Thyroid gland (tissue), 4 donors: Measurements from ENCODE around the gene CGN. TPM values are rescaled to one million over a fixed set of nuclear protein-coding genes. Genes with fewer than 3 reads are reported as not detected.

Experiments used
- DNase-seq, 2 donors: peaks; one replicate each; pipeline ENCODE4 v3.0.0-alpha.2; 2019
- H3K27ac ChIP-seq, 3 donors: fragments of 200-600 bp; sonication (generic); 1 replicate in 2 of 3; 2 replicates in 1 of 3; pipeline ENCODE4 v1.5.1; 2016 to 2019; ENCODE audit warnings: mild to moderate bottlenecking in 1 of 3, moderate library complexity in 1 of 3
- H3K27me3 ChIP-seq: fragments of 200-600 bp; sonication (generic); one replicate; pipeline ENCODE4 v1.5.1; 2019
- H3K36me3 ChIP-seq, 2 donors: fragments of 200-600 bp; sonication (generic); one replicate each; pipeline ENCODE4 v1.5.1; 2016 to 2019
- H3K4me1 ChIP-seq, 2 donors: fragments of 200-600 bp; sonication (generic); one replicate each; pipeline ENCODE4 v1.5.1; 2017 to 2019
- H3K4me3 ChIP-seq, 3 donors: fragments of 200-600 bp; sonication (generic); replicated peaks in 1 of 3; 1 replicate in 2 of 3; 2 replicates in 1 of 3; pipeline ENCODE4 v1.5.1; 2016; ENCODE audit warnings: mild to moderate bottlenecking in 1 of 3
- H3K9me3 ChIP-seq: fragments of 200-600 bp; sonication (generic); one replicate; pipeline ENCODE4 v1.5.1; 2017
- CTCF ChIP-seq, 6 experiments: fragments of 200-600 bp in 3 of 6; fragments of 450-650 bp in 3 of 6; sonication (generic) in 3 of 6; IDR thresholded peaks; one replicate each; pipeline ENCODE4 v1.5.1; 2016 to 2019; ENCODE audit warnings: antibody characterized with exemption in 6 of 6, mild to moderate bottlenecking in 2 of 6, inconsistent platforms in 1 of 6, moderate library complexity in 1 of 6
- POLR2A ChIP-seq, 2 donors: fragments of 450-650 bp; IDR thresholded peaks; one replicate each; pipeline ENCODE4 v1.6.1; 2017; ENCODE audit warnings: antibody characterized with exemption in 2 of 2, mild to moderate bottlenecking in 2 of 2, moderate library complexity in 1 of 2
- WGBS, 2 donors: methylation state at CpG; one replicate each; pipeline ENCODE4 v1.1.5; 2017; 5-methylcytosine and 5-hydroxymethylcytosine counted together
- intact Hi-C: fragments of 100-400 bp; cut with DNase I; formaldehyde crosslinking; loops from one replicate; pipeline ENCODE4 v1.15.1; 2023
- total RNA-seq, 4 donors: library from RNA; depleted of rRNA; stranded (reverse); fragments of >200 nt; gene quantifications; one replicate each; pipeline ENCODE4 v1.2.3, GENCODE V29; 2016

Gene CGN
- total RNA-seq, 4 donors from 2014 or later: 7.7 to 14.9 (median 8.7) TPM

- H3K9me3 ChIP-seq: no peaks in the 10 kb centered on the region
- intact Hi-C loops: loop anchor here (2.0 kb wide), 1 partner anchor 23 kb away; no protein-coding TSS in a partner anchor
- peaks cover 35 to 41% of the 10 kb centered on the region in 2 donors for H3K4me1 ChIP-seq
- WGBS, 2 donors: 64 to 69% methylated on average over 5 to 6 of the region's 6 CpGs
- DNase-seq: peak; percentile 49 to 55
- peak overlapping the region; percentile 72 to 93 (median 89) for H3K27ac ChIP-seq
- TF ChIP-seq CTCF (IDR thresholded peaks at IDR 0.05): no peak
- TF ChIP-seq POLR2A (IDR thresholded peaks at IDR 0.05): no peak
- no peaks in the 10 kb centered on the region for H3K27me3 ChIP-seq
- H3K4me3 ChIP-seq: no peak overlapping the region
- H3K36me3 ChIP-seq: no peaks in the 10 kb centered on the region
Observed at GRCh38 chr1:151513626-151514121, 2.5 kb downstream of the CGN start.

- H3K27ac ChIP-seq: peak overlapping the region; percentile 72 to 93 (median 89)
- intact Hi-C loops: no loop called here
- TF ChIP-seq POLR2A (IDR thresholded peaks at IDR 0.05): no peak
- TF ChIP-seq CTCF (IDR thresholded peaks at IDR 0.05): no peak
- DNase-seq: no peak
- WGBS, 2 donors: 80 to 84% methylated on average over 4 of the region's 4 CpGs
- H3K4me3 ChIP-seq: no peak overlapping the region
- no peaks in the 10 kb centered on the region for H3K27me3 ChIP-seq
- H3K4me1 ChIP-seq: peaks cover 38 to 41% of the 10 kb centered on the region in 2 donors
- H3K36me3 ChIP-seq: no peaks in the 10 kb centered on the region
- H3K9me3 ChIP-seq: no peaks in the 10 kb centered on the region
Observed at GRCh38 chr1:151514366-151514765, 3.2 kb downstream of the CGN start.

- no peak for DNase-seq
- Histone ChIP-seq H3K9me3 (no peaks in the 10 kb centered on the region), H3K4me1 (peaks cover 47 to 50% of the 10 kb centered on the region in 2 donors), H3K36me3 (no peaks in the 10 kb centered on the region), H3K4me3 (no peak overlapping the region), H3K27me3 (no peaks in the 10 kb centered on the region), H3K27ac (peak overlapping the region in 1 of 3 donors; percentile 55)
- WGBS, 2 donors: 96 to 99% methylated on average over 4 of the region's 4 CpGs
- TF ChIP-seq CTCF (IDR thresholded peaks at IDR 0.05): no peak
- TF ChIP-seq POLR2A (IDR thresholded peaks at IDR 0.05): no peak
- intact Hi-C loops: no loop called here
Observed at GRCh38 chr1:151515265-151515664, 4.1 kb downstream of the CGN start.

GRCh38 chr1:151516031-151516511, 4.9 kb downstream of the CGN start:
- peak; percentile 19 to 39 for DNase-seq
- 22 to 56% methylated on average over 1 of the region's 1 CpG for WGBS, 2 donors
- no peaks in the 10 kb centered on the region for H3K27me3 ChIP-seq
- intact Hi-C loops: no loop called here
- H3K4me3 ChIP-seq: no peak overlapping the region
- no peaks in the 10 kb centered on the region for H3K9me3 ChIP-seq
- TF ChIP-seq CTCF (IDR thresholded peaks at IDR 0.05) (no peak), POLR2A (IDR thresholded peaks at IDR 0.05) (no peak)
- no peaks in the 10 kb centered on the region for H3K36me3 ChIP-seq
- peaks cover 49 to 53% of the 10 kb centered on the region in 2 donors for H3K4me1 ChIP-seq
- H3K27ac ChIP-seq: peak overlapping the region in 1 of 3 donors; percentile 55

GRCh38 chr1:151518431-151518830, 7.2 kb downstream of the CGN start:
- Histone ChIP-seq H3K9me3 (no peaks in the 10 kb centered on the region), H3K4me1 (peaks cover 30 to 34% of the 10 kb centered on the region in 2 donors), H3K36me3 (no peaks in the 10 kb centered on the region), H3K27me3 (no peaks in the 10 kb centered on the region), H3K4me3 (no peak overlapping the region), H3K27ac (peak overlapping the region in 1 of 3 donors; percentile 78)
- no peak for DNase-seq
- TF ChIP-seq CTCF (IDR thresholded peaks at IDR 0.05) (no peak), POLR2A (IDR thresholded peaks at IDR 0.05) (no peak)
- intact Hi-C loops: no loop called here
- WGBS, 2 donors: 93 to 96% methylated on average over 9 to 12 of the region's 12 CpGs
